ENCODE data around the gene CMPK1.

Gene CMPK1

GRCh38 chr1:47424336-47424982 lies 90.9 kb downstream of the CMPK1 start:
- TF ChIP-seq EZH2phosphoT487 (IDR thresholded peaks at IDR 0.05; ENCODE audit: borderline replicate concordance) (no peak), CTCF (conservative IDR thresholded peaks at IDR 0.05; ENCODE audit: low read length) (peak; percentile 84)
- H3K4me3 ChIP-seq (ENCODE audit: low read length, poor library complexity, severe bottlenecking), result no peak overlapping the region
- H3K9me3 ChIP-seq (ENCODE audit: insufficient read depth, low read depth, low read length), result no peaks in the 10 kb centered on the region
- no peaks in the 10 kb centered on the region for H3K79me2 ChIP-seq (ENCODE audit: insufficient read depth, low read length)
- no peaks in the 10 kb centered on the region for H3K4me1 ChIP-seq (ENCODE audit: insufficient read depth, low read length, poor library complexity, severe bottlenecking)
- no peak overlapping the region for H2AFZ ChIP-seq (ENCODE audit: low read length)
- no peaks in the 10 kb centered on the region for H4K20me1 ChIP-seq (ENCODE audit: insufficient read depth, low read length, poor library complexity, severe bottlenecking)
- no peaks in the 10 kb centered on the region for H3F3A ChIP-seq (ENCODE audit: low read depth)
- no peaks in the 10 kb centered on the region for H3K9me2 ChIP-seq (replicated peaks; ENCODE audit: low read depth, low read length)
- no peak overlapping the region for H3K4me2 ChIP-seq (ENCODE audit: low read depth, low read length, poor library complexity, severe bottlenecking)
- H3K9ac ChIP-seq (ENCODE audit: low read depth, low read length, poor library complexity, severe bottlenecking), result no peak overlapping the region
- no peaks in the 10 kb centered on the region for H3K36me3 ChIP-seq (ENCODE audit: insufficient read depth, low read length)
- H3K27me3 ChIP-seq (ENCODE audit: insufficient read depth, low read length, poor library complexity, severe bottlenecking), result no peaks in the 10 kb centered on the region

Measured in Loucy (cell line).